IMR-90 (cell line): ENCODE data around the gene LDB2. TPM values are rescaled to one million over a fixed set of nuclear protein-coding genes. Genes with fewer than 3 reads are reported as not detected.
A peak's percentile ranks its signal among the peaks of the same experiment; 100 is the strongest.

Source experiments
- ATAC-seq: fragments of 200-7000 bp; cut with Tn5 transposase; 2 replicates; pipeline ENCODE4 v1.9.1; 2020; ENCODE audit warnings: low read depth, mild to moderate bottlenecking, moderate library complexity
- BruUV-seq: library from RNA; stranded (reverse); fragments of 400-500 nt; replicated peaks from 2 replicates; lab custom pipeline; 2021; lab: Mats Ljungman, UMichigan
- CTCF ChIA-PET: fragments of 300-600 bp; formaldehyde crosslinking; extraction: SDS; loops from one replicate; lab custom pipeline; 2021; ENCODE audit warnings: antibody characterized with exemption; lab: Yijun Ruan, JAX
- POLR2A ChIA-PET: fragments of 300-600 bp; sonication (Branson Sonifier 250); formaldehyde crosslinking; loops from one replicate; lab custom pipeline; 2022; ENCODE audit warnings: antibody characterized with exemption; ENCODE audit not compliant: unreplicated experiment; lab: Charles Lee
- DNase-seq: peaks from one replicate; pipeline ENCODE4 v3.0.0; 2013
- H2AFZ ChIP-seq: replicated peaks from 2 replicates; pipeline ENCODE3; 2013; ENCODE audit warnings: low read length, mild to moderate bottlenecking; ENCODE audit not compliant: poor library complexity
- H2AK5ac ChIP-seq: 2 replicates; pipeline ENCODE4 v1.6.1; 2013; ENCODE audit warnings: low read depth, low read length, inconsistent platforms
- H2AK9ac ChIP-seq: replicated peaks from 2 replicates; pipeline ENCODE3; 2013; ENCODE audit warnings: mild to moderate bottlenecking, low read depth, low read length, moderate library complexity; ENCODE audit not compliant: poor library complexity
- H2BK120ac ChIP-seq: 2 replicates; pipeline ENCODE4 v1.6.1; 2013; ENCODE audit warnings: low read depth, low read length, inconsistent platforms
- H2BK15ac ChIP-seq: 3 replicates; pipeline ENCODE4 v1.6.1; 2013; ENCODE audit warnings: low read depth, low read length, inconsistent platforms
- H2BK20ac ChIP-seq: 2 replicates; pipeline ENCODE4 v1.6.1; 2013; ENCODE audit warnings: low read depth, mild to moderate bottlenecking, inconsistent platforms, low read length, moderate library complexity
- H2BK5ac ChIP-seq: 2 replicates; pipeline ENCODE4 v1.6.1; 2013; ENCODE audit warnings: mild to moderate bottlenecking, low read depth, low read length, inconsistent platforms; ENCODE audit not compliant: poor library complexity, severe bottlenecking
- H3K14ac ChIP-seq: replicated peaks from 2 replicates; pipeline ENCODE4 v1.6.1; 2013; ENCODE audit warnings: low read depth, low read length, inconsistent platforms
- H3K18ac ChIP-seq: 2 replicates; pipeline ENCODE4 v1.6.1; 2013; ENCODE audit warnings: low read depth, low read length, control low read depth
- H3K23ac ChIP-seq: 2 replicates; pipeline ENCODE4 v1.6.1; 2013; ENCODE audit warnings: low read depth, low read length, inconsistent platforms
- H3K27ac ChIP-seq: 2 replicates; pipeline ENCODE4 v1.5.1; 2013; ENCODE audit warnings: mild to moderate bottlenecking, control low read depth, low read length; ENCODE audit not compliant: insufficient read depth
- H3K27me3 ChIP-seq: 2 replicates; pipeline ENCODE4 v1.6.1; 2013; ENCODE audit warnings: low read length; ENCODE audit not compliant: control insufficient read depth, insufficient read depth
- H3K36me3 ChIP-seq: 2 replicates; pipeline ENCODE4 v1.6.1; 2013; ENCODE audit warnings: low read length, mixed read lengths; ENCODE audit not compliant: control insufficient read depth, insufficient read depth
- H3K4ac ChIP-seq: 2 replicates; pipeline ENCODE4 v1.6.1; 2013; ENCODE audit warnings: low read depth, low read length, inconsistent platforms
- H3K4me1 ChIP-seq: 2 replicates; pipeline ENCODE4 v1.6.1; 2013; ENCODE audit warnings: low read length, mixed read lengths; ENCODE audit not compliant: control insufficient read depth, insufficient read depth
- H3K4me2 ChIP-seq: 2 replicates; pipeline ENCODE4 v1.6.1; 2013; ENCODE audit warnings: low read depth, mild to moderate bottlenecking, control low read depth, low read length, moderate library complexity
- H3K4me3 ChIP-seq: 2 replicates; pipeline ENCODE4 v1.5.1; 2013; ENCODE audit warnings: low read depth, mild to moderate bottlenecking, control low read depth, low read length, moderate library complexity; ENCODE audit not compliant: insufficient read depth
- H3K56ac ChIP-seq: 2 replicates; pipeline ENCODE4 v1.6.1; 2013; ENCODE audit warnings: low read length, inconsistent platforms; ENCODE audit not compliant: insufficient read depth; ENCODE audit errors: extremely low read depth
- H3K79me1 ChIP-seq, 2 experiments: 2 replicates each; pipeline ENCODE4 v1.6.1; 2013; ENCODE audit warnings: low read length in 2 of 2, inconsistent platforms in 1 of 2, low read depth in 1 of 2
- H3K9ac ChIP-seq: 2 replicates; pipeline ENCODE4 v1.6.1; 2013; ENCODE audit warnings: low read depth, low read length, control low read depth
- H3K9me1 ChIP-seq: 2 replicates; pipeline ENCODE4 v1.6.1; 2013; ENCODE audit warnings: low read length, inconsistent platforms; ENCODE audit not compliant: insufficient read depth
- H3K9me3 ChIP-seq: 2 replicates; pipeline ENCODE4 v1.6.1; 2013; ENCODE audit warnings: low read length; ENCODE audit not compliant: control insufficient read depth, insufficient read depth
- H4K20me1 ChIP-seq: 2 replicates; pipeline ENCODE4 v1.6.1; 2013; ENCODE audit warnings: low read length, inconsistent platforms; ENCODE audit not compliant: insufficient read depth
- H4K5ac ChIP-seq: 2 replicates; pipeline ENCODE4 v1.6.1; 2013; ENCODE audit warnings: mild to moderate bottlenecking, low read depth, low read length, control low read depth
- H4K8ac ChIP-seq, 2 experiments: 2 replicates each; pipeline ENCODE4 v1.6.1; 2013; ENCODE audit warnings: low read depth in 2 of 2, low read length in 2 of 2, control low read depth in 1 of 2, inconsistent platforms in 1 of 2
- H4K91ac ChIP-seq: 2 replicates; pipeline ENCODE4 v1.6.1; 2013; ENCODE audit warnings: low read depth, low read length, inconsistent platforms; ENCODE audit not compliant: insufficient read depth
- BHLHE40 ChIP-seq: fragments of 150-350 bp; IDR thresholded peaks from 2 replicates; pipeline ENCODE4 v1.6.1; 2016; ENCODE audit warnings: mild to moderate bottlenecking, low read depth, low read length
- FOS ChIP-seq: fragments of 150-350 bp; IDR thresholded peaks from 2 replicates; pipeline ENCODE4 v1.6.1; 2016; ENCODE audit warnings: low read depth, low read length
- MXI1 ChIP-seq: IDR thresholded peaks from 2 replicates; pipeline ENCODE4 v1.6.1; 2012; ENCODE audit warnings: low read depth, mild to moderate bottlenecking, low read length, moderate library complexity, borderline replicate concordance
- NFE2L2 ChIP-seq: fragments of 150-350 bp; IDR thresholded peaks from 2 replicates; pipeline ENCODE4 v1.6.1; 2016; ENCODE audit warnings: low read depth, mild to moderate bottlenecking, low read length
- POLR2A ChIP-seq: IDR thresholded peaks from 2 replicates; pipeline ENCODE4 v1.6.1; 2012; ENCODE audit warnings: mild to moderate bottlenecking, low read depth, low read length
- RAD21 ChIP-seq: IDR thresholded peaks from 2 replicates; pipeline ENCODE4 v1.6.1; 2012; ENCODE audit warnings: low read length, improper control_type of control experiment
- RCOR1 ChIP-seq: IDR thresholded peaks from 2 replicates; pipeline ENCODE4 v1.6.1; 2012; ENCODE audit warnings: mild to moderate bottlenecking, low read length, improper control_type of control experiment; ENCODE audit not compliant: insufficient replicate concordance
- RFX5 ChIP-seq: IDR thresholded peaks from 2 replicates; pipeline ENCODE4 v1.8.0; 2012; ENCODE audit warnings: low read depth, mild to moderate bottlenecking, low read length, moderate library complexity
- WGBS, 2 experiments: methylation state at CpG; one replicate each; pipeline versions ENCODE4 v1.1.5 to v1.1.7; 2013; ENCODE audit warnings: missing lambda C conversion rate in 2 of 2; ENCODE audit not compliant: insufficient read length in 1 of 2; ENCODE audit errors: extremely low coverage in 2 of 2; 5-methylcytosine and 5-hydroxymethylcytosine counted together
- dilution Hi-C: fragments of 300-500 bp; cut with HindIII; formaldehyde crosslinking; loops from one replicate; pipeline ENCODE4 v1.14.3; 2018; ENCODE audit warnings: low sequenced_read_pairs; ENCODE audit not compliant: unreplicated experiment
- in situ Hi-C: fragments of 300-500 bp; cut with MboI; formaldehyde crosslinking; loops from 3 replicates; pipeline ENCODE4 v1.14.3; 2019; ENCODE audit warnings: low sequenced_read_pairs, inconsistent platforms, mixed read lengths
- intact Hi-C: fragments of 100-400 bp; cut with micrococcal nuclease; formaldehyde crosslinking; loops from 2 replicates; pipeline ENCODE4 v1.10.0; 2022
- polyA plus RNA-seq, 3 experiments: library from polyadenylated mRNA; depleted of rRNA; stranded (reverse); fragments of >200 nt; gene quantifications; 2 replicates each; pipeline ENCODE4 v1.2.3, GENCODE V29; 2012; ENCODE audit warnings: low replicate concordance in 1 of 3
- total RNA-seq: library from RNA; depleted of rRNA; stranded (reverse); fragments of >200 nt; gene quantifications from 2 replicates; pipeline ENCODE4 v1.2.3, GENCODE V29; 2012
- TF ChIP-seq, protein P1 (sequence below): fragments of 150-350 bp; IDR thresholded peaks from 2 replicates; pipeline ENCODE4 v1.6.1; 2016; ENCODE audit warnings: low read depth, mild to moderate bottlenecking, low read length, moderate library complexity, borderline replicate concordance

The LDB2 gene
- total and polyA plus RNA-seq, 2 of the 4 experiments (the other 2 are of a cell fraction), result 67.9 to 116 TPM

- peak; percentile 63 for DNase-seq
- CTCF ChIA-PET, result no interaction called here
- no peak overlapping the region for H2AFZ ChIP-seq
Observed at GRCh38 chr4:16772366-16772850, 126.0 kb downstream of the LDB2 start.

More at GRCh38 chr4:16772366-16772850, 126.0 kb downstream of the LDB2 start:
- no peak overlapping the region for H3K14ac ChIP-seq
- H3K9me1 ChIP-seq, result no peaks in the 10 kb centered on the region
- H3K79me1 ChIP-seq, result no peaks in the 10 kb centered on the region
- no peak overlapping the region for H3K4ac ChIP-seq
- H3K23ac ChIP-seq, result no peak overlapping the region
- BruUV-seq, result no TSS peak
- H3K4me3 ChIP-seq, result no peak overlapping the region
- no CpG with 5 or more reads among the region's 2 CpGs for WGBS, 2 experiments
- H2BK20ac ChIP-seq, result no peak overlapping the region
- no peak overlapping the region for H3K18ac ChIP-seq
- H2BK5ac ChIP-seq, result no peak overlapping the region
- H4K8ac ChIP-seq, result no peak overlapping the region
- no peak overlapping the region for H3K9ac ChIP-seq
- no peak for TF ChIP-seq BHLHE40
- TF ChIP-seq NFE2L2, result no peak
- TF ChIP-seq, protein P1, sequence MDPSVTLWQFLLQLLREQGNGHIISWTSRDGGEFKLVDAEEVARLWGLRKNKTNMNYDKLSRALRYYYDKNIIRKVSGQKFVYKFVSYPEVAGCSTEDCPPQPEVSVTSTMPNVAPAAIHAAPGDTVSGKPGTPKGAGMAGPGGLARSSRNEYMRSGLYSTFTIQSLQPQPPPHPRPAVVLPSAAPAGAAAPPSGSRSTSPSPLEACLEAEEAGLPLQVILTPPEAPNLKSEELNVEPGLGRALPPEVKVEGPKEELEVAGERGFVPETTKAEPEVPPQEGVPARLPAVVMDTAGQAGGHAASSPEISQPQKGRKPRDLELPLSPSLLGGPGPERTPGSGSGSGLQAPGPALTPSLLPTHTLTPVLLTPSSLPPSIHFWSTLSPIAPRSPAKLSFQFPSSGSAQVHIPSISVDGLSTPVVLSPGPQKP, result no peak
- no peak for TF ChIP-seq RAD21
- no peak for TF ChIP-seq MXI1
- TF ChIP-seq POLR2A, result no peak
- TF ChIP-seq FOS, result no peak
- TF ChIP-seq RFX5, result no peak
- no peak for TF ChIP-seq RCOR1
- H2BK120ac ChIP-seq, result no peak overlapping the region
- H2AK9ac ChIP-seq, result no peak overlapping the region
- no peak overlapping the region for H3K27ac ChIP-seq
- no peaks in the 10 kb centered on the region; the same call in 1 of the 2 replicates for H3K36me3 ChIP-seq
- POLR2A ChIA-PET, result no interaction called here
- peaks cover 2% of the 10 kb centered on the region; the same call in 1 of the 2 replicates for H3K4me1 ChIP-seq
- dilution Hi-C loops, result no loop called here
- in situ Hi-C loops, result no loop called here
- no peak overlapping the region for H2AK5ac ChIP-seq
- no peaks in the 10 kb centered on the region for H3K9me3 ChIP-seq
- H4K20me1 ChIP-seq, result no peaks in the 10 kb centered on the region
- peak; percentile 64 for ATAC-seq
- H3K4me2 ChIP-seq, result no peak overlapping the region
- no peak overlapping the region for H4K5ac ChIP-seq
- H3K56ac ChIP-seq, result no peak overlapping the region
- no peaks in the 10 kb centered on the region for H3K27me3 ChIP-seq
- intact Hi-C loops, result no loop called here
- H2BK15ac ChIP-seq, result no peak overlapping the region
- H4K91ac ChIP-seq, result no peak overlapping the region
